RPMI7951 (cell line): ENCODE results near the gene GNAQ. TPM values are rescaled to one million over a fixed set of nuclear protein-coding genes. Genes with fewer than 3 reads are reported as not detected.
A peak's percentile ranks its signal among the peaks of the same experiment; 100 is the strongest.
"Not testable (repeated sequence)": the region's sequence is repeated elsewhere in the genome, so short reads cannot be mapped to it uniquely, and the experiment has no call there.

Experiments used
- DNase-seq: peaks from one replicate; pipeline ENCODE4 v3.0.0-alpha.2; 2012; ENCODE audit warnings: low read depth
- total RNA-seq: library from RNA; depleted of rRNA; stranded (reverse); fragments of >200 nt; shearing (Covaris generic); gene quantifications from 2 replicates; pipeline ENCODE4 v1.2.3, GENCODE V29; 2014

Gene GNAQ
- total RNA-seq, 1 experiment from 2014 or later = 20.8 TPM

- no peak for DNase-seq
These were observed 299.7 kb downstream of the GNAQ start for GRCh38 chr9:77731930-77732329.

- no peak for DNase-seq
These were observed 300.5 kb downstream of the GNAQ start for GRCh38 chr9:77731008-77731698.

- DNase-seq = no peak
These were observed 302.4 kb downstream of the GNAQ start for GRCh38 chr9:77729177-77729576.

GRCh38 chr9:77726814-77727213 is 304.8 kb downstream of the GNAQ start:
- DNase-seq = no peak

- DNase-seq = no peak
These were observed 305.3 kb downstream of the GNAQ start for GRCh38 chr9:77726289-77726688.

GRCh38 chr9:77725820-77726219 is 305.8 kb downstream of the GNAQ start:
- no peak for DNase-seq

GRCh38 chr9:77725046-77725694 is 306.4 kb downstream of the GNAQ start:
- no peak for DNase-seq

- DNase-seq = not testable (repeated sequence)
These were observed 310.5 kb downstream of the GNAQ start for GRCh38 chr9:77721156-77721555.

- no peak for DNase-seq
These were observed 312.3 kb downstream of the GNAQ start for GRCh38 chr9:77719321-77719720.

- DNase-seq = peak; percentile 23
These were observed 313.3 kb downstream of the GNAQ start for GRCh38 chr9:77718298-77718640.

- DNase-seq = peak; percentile 82
These were observed 313.9 kb downstream of the GNAQ start for GRCh38 chr9:77717608-77718297.

GRCh38 chr9:77714077-77714549 is 317.5 kb downstream of the GNAQ start:
- peak; percentile 22 for DNase-seq

- peak; percentile 81 for DNase-seq
These were observed 319.0 kb downstream of the GNAQ start for GRCh38 chr9:77712533-77713130.

- DNase-seq = peak; percentile 42
These were observed 320.5 kb downstream of the GNAQ start for GRCh38 chr9:77710965-77711648.

- peak; percentile 68 for DNase-seq
These were observed 321.3 kb downstream of the GNAQ start for GRCh38 chr9:77710316-77710715.

- peak; percentile 58 for DNase-seq
These were observed 323.4 kb downstream of the GNAQ start for GRCh38 chr9:77708064-77708815.

GRCh38 chr9:77707383-77708063 is 324.1 kb downstream of the GNAQ start:
- DNase-seq = peak; percentile 94

GRCh38 chr9:77705636-77706035 is 326.0 kb downstream of the GNAQ start:
- DNase-seq = no peak

- not testable (repeated sequence) for DNase-seq
These were observed 328.9 kb downstream of the GNAQ start for GRCh38 chr9:77702521-77703390.
